CD4-positive, alpha-beta T cell (primary cell): ENCODE data around the gene HS3ST5. TPM values are rescaled to one million over a fixed set of nuclear protein-coding genes. Genes with fewer than 3 reads are reported as not detected.

Experiments
- ATAC-seq: fragments of 200-7000 bp; cut with Tn5 transposase; one replicate; pipeline ENCODE4 v1.10.0; 2022; ENCODE audit warnings: mild to moderate bottlenecking; ENCODE audit not compliant: poor library complexity
- CTCF ChIA-PET: fragments of 350-600 bp; sonication (Branson Sonifier 250); formaldehyde crosslinking; loops from one replicate; lab custom pipeline; 2021; ENCODE audit warnings: antibody characterized with exemption, inconsistent platforms; lab: Charles Lee
- POLR2A ChIA-PET: fragments of 350-600 bp; sonication (Branson Sonifier 250); formaldehyde crosslinking; loops from one replicate; lab custom pipeline; 2021; ENCODE audit warnings: antibody characterized with exemption, inconsistent platforms; lab: Charles Lee
- DNase-seq, 14 experiments: peaks; one replicate each; pipeline ENCODE4 v3.0.0-alpha.2; 2013 to 2020; ENCODE audit warnings: mixed read lengths in 2 of 14
- H3K27ac ChIP-seq, 2 donors: one replicate each; pipeline versions ENCODE4 v1.5.1 to v1.7.0; 2013; ENCODE audit warnings: low read length in 2 of 2, low read depth in 1 of 2, mild to moderate bottlenecking in 1 of 2
- H3K27me3 ChIP-seq, 2 experiments: 1 replicate in 1 of 2; 2 replicates in 1 of 2; pipeline versions ENCODE4 v1.6.1 to v1.7.0; 2013; ENCODE audit warnings: low read length in 2 of 2, control low read depth in 1 of 2, mild to moderate bottlenecking in 1 of 2, moderate library complexity in 1 of 2; ENCODE audit not compliant: insufficient read depth in 2 of 2, control insufficient read depth in 1 of 2
- H3K36me3 ChIP-seq: one replicate; pipeline ENCODE4 v1.6.1; 2013; ENCODE audit warnings: low read length, control low read depth; ENCODE audit not compliant: insufficient read depth
- H3K4me1 ChIP-seq: one replicate; pipeline ENCODE4 v1.6.1; 2013; ENCODE audit warnings: low read length, control low read depth; ENCODE audit not compliant: insufficient read depth
- H3K4me3 ChIP-seq: one replicate; pipeline ENCODE4 v1.5.1; 2013; ENCODE audit warnings: mild to moderate bottlenecking, low read length, moderate library complexity
- H3K9me3 ChIP-seq, 2 experiments: 1 replicate in 1 of 2; 2 replicates in 1 of 2; pipeline versions ENCODE4 v1.6.1 to v1.7.0; 2013; ENCODE audit warnings: low read length in 2 of 2, mild to moderate bottlenecking in 2 of 2, control low read depth in 1 of 2, moderate library complexity in 1 of 2; ENCODE audit not compliant: control insufficient read depth in 1 of 2, insufficient read depth in 1 of 2
- H3K27ac Mint-ChIP-seq: one replicate; pipeline ENCODE4 v1.8.0; 2020; ENCODE audit warnings: mixed read lengths
- H3K27me3 Mint-ChIP-seq: one replicate; pipeline ENCODE4 v1.8.0; 2021; ENCODE audit warnings: mixed read lengths
- H3K36me3 Mint-ChIP-seq: one replicate; pipeline ENCODE4 v1.8.0; 2021; ENCODE audit warnings: low read depth, mixed read lengths
- H3K4me1 Mint-ChIP-seq: one replicate; pipeline ENCODE4 v1.8.0; 2021; ENCODE audit warnings: low read depth, mixed read lengths
- H3K4me3 Mint-ChIP-seq: one replicate; pipeline ENCODE4 v1.8.0; 2020; ENCODE audit warnings: mild to moderate bottlenecking, mixed read lengths
- H3K9me3 Mint-ChIP-seq: one replicate; pipeline ENCODE4 v1.8.0; 2020; ENCODE audit warnings: mixed read lengths
- intact Hi-C, 2 experiments: fragments of 100-400 bp; cut with DNase I in 1 of 2; cut with micrococcal nuclease in 1 of 2; formaldehyde crosslinking; loops; one replicate each; pipeline versions ENCODE4 v1.15.1 to v1.9.0; 2023 to 2025; cut with DNase I, micrococcal nuclease
- total RNA-seq, 174 experiments: library from RNA in 2 of 174; stranded (reverse) in 2 of 174; gene quantifications; one replicate each; pipeline ENCODE4 v1.2.3 and lab custom pipeline; 2021 to 2026
- TF ChIP-seq, protein P1 (sequence below): fragments of 200-600 bp; IDR thresholded peaks from one replicate; pipeline ENCODE4 v1.8.0; 2022; ENCODE audit warnings: antibody characterized with exemption, mild to moderate bottlenecking

Gene HS3ST5
- total RNA-seq, 2 experiments from 2014 or later, result not detected

- no peak for DNase-seq
- H3K27me3 Mint-ChIP-seq, result peaks cover 8% of the 10 kb centered on the region
- H3K4me1 Mint-ChIP-seq, result no peaks in the 10 kb centered on the region
- ChIA-PET CTCF (no interaction called here), POLR2A (no interaction called here)
- no peaks in the 10 kb centered on the region for H3K9me3 Mint-ChIP-seq
- no peaks in the 10 kb centered on the region for H3K27me3 ChIP-seq
- H3K27ac Mint-ChIP-seq, result no peak overlapping the region
- H3K4me1 ChIP-seq, result no peaks in the 10 kb centered on the region
- no peak overlapping the region for H3K4me3 Mint-ChIP-seq
- TF ChIP-seq, protein P1, sequence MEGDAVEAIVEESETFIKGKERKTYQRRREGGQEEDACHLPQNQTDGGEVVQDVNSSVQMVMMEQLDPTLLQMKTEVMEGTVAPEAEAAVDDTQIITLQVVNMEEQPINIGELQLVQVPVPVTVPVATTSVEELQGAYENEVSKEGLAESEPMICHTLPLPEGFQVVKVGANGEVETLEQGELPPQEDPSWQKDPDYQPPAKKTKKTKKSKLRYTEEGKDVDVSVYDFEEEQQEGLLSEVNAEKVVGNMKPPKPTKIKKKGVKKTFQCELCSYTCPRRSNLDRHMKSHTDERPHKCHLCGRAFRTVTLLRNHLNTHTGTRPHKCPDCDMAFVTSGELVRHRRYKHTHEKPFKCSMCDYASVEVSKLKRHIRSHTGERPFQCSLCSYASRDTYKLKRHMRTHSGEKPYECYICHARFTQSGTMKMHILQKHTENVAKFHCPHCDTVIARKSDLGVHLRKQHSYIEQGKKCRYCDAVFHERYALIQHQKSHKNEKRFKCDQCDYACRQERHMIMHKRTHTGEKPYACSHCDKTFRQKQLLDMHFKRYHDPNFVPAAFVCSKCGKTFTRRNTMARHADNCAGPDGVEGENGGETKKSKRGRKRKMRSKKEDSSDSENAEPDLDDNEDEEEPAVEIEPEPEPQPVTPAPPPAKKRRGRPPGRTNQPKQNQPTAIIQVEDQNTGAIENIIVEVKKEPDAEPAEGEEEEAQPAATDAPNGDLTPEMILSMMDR, result no peak
- intact Hi-C loops, result no loop called here
- no peaks in the 10 kb centered on the region for H3K9me3 ChIP-seq
- no peaks in the 10 kb centered on the region for H3K36me3 Mint-ChIP-seq
- no peak overlapping the region for H3K27ac ChIP-seq
- no peak overlapping the region for H3K4me3 ChIP-seq
- H3K36me3 ChIP-seq, result no peaks in the 10 kb centered on the region
- no peak for ATAC-seq
Observed at GRCh38 chr6:114286211-114286610, 56.6 kb downstream of the HS3ST5 start.

DNA sequence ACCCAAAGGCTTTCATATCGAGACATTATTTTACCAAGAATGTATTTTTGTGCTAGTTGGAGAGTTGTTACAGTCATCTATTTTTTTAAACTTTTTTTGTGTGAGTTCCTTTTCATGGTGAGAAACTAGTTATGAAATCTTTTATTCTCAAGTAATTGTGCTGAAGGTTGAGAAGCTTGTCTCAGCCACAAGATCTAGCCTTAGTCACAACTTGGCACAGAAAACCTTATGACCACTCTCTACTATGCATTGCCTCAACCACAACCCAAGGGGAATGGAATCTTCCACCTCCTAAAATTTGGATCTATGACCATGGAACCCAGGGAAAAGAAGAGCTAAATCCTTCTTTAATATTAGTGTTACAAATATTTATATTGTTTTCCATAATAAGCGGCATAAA, 58.5 kb downstream of the HS3ST5 start:
- Histone ChIP-seq H3K27me3 (no peaks in the 10 kb centered on the region), H3K36me3 (no peaks in the 10 kb centered on the region), H3K9me3 (no peaks in the 10 kb centered on the region), H3K27ac (no peak overlapping the region), H3K4me3 (no peak overlapping the region), H3K4me1 (no peaks in the 10 kb centered on the region)
- no peaks in the 10 kb centered on the region for H3K4me1 Mint-ChIP-seq
- CTCF ChIA-PET, result no interaction called here
- no peak for ATAC-seq
- TF ChIP-seq, protein P1, result no peak
- no peak overlapping the region for H3K4me3 Mint-ChIP-seq
- no peaks in the 10 kb centered on the region for H3K9me3 Mint-ChIP-seq
- POLR2A ChIA-PET, result no interaction called here
- DNase-seq, result no peak
- H3K27ac Mint-ChIP-seq, result no peak overlapping the region
- H3K36me3 Mint-ChIP-seq, result no peaks in the 10 kb centered on the region
- intact Hi-C loops, result no loop called here
- peaks cover 8% of the 10 kb centered on the region for H3K27me3 Mint-ChIP-seq

DNA sequence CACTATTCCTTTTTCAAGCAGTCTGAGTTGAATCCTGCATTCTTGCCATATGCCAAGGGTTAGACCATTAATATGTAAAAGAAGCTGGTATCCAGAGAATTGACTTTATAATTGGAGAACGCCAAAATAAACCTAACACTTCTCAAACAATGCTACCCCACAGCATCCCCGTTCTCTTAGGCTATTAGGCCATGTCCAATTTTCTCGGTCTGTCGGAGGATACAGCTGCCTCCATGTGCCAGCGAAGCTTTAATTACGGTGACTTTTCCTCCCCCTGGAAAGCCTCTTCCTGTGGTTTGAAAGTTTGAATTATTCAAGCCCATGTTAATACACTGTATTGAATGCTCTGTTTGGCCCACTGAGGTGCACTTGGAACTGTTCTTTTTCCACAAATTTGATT, 60.5 kb downstream of the HS3ST5 start:
- CTCF ChIA-PET, result no interaction called here
- Mint-ChIP-seq H3K4me3 (no peak overlapping the region), H3K4me1 (no peaks in the 10 kb centered on the region), H3K27ac (no peak overlapping the region), H3K27me3 (peaks cover 8% of the 10 kb centered on the region), H3K9me3 (no peaks in the 10 kb centered on the region), H3K36me3 (no peaks in the 10 kb centered on the region)
- Histone ChIP-seq H3K9me3 (no peaks in the 10 kb centered on the region), H3K27me3 (no peaks in the 10 kb centered on the region), H3K36me3 (no peaks in the 10 kb centered on the region), H3K4me3 (no peak overlapping the region), H3K27ac (no peak overlapping the region), H3K4me1 (no peaks in the 10 kb centered on the region)
- intact Hi-C loops, result no loop called here
- TF ChIP-seq, protein P1, result no peak
- DNase-seq, result no peak
- POLR2A ChIA-PET, result no interaction called here
- ATAC-seq, result no peak
